Measurements from ENCODE around the gene SNAI3. TPM values are rescaled to one million over a fixed set of nuclear protein-coding genes. Genes with fewer than 3 reads are reported as not detected.

Gene SNAI3
- total RNA-seq, 1 experiment from 2014 or later: 2.2 TPM

GRCh38 chr16:88693420-88694177 is 7.3 kb upstream of the SNAI3 start:
- Histone ChIP-seq H3K4me1 (ENCODE audit: control insufficient read depth in 1 of 2, insufficient read depth in 2 of 2, low read length in 2 of 2) (no peaks in the 10 kb centered on the region; a peak in 1 of 4 replicates), H2AFZ (ENCODE audit: low read depth, low read length, poor library complexity, severe bottlenecking) (no peak overlapping the region), H3K27ac (ENCODE audit: low read depth, low read length) (no peak overlapping the region), H3K79me2 (ENCODE audit: insufficient read depth, low read length) (no peaks in the 10 kb centered on the region), H3K4me3 (replicated peaks in 1 of 2; ENCODE audit: low read depth in 1 of 2, low read length in 2 of 2) (no peak overlapping the region), H3K9ac (ENCODE audit: low read length) (no peak overlapping the region), H3K9me3 (ENCODE audit: control insufficient read depth in 1 of 2, insufficient read depth in 1 of 2, low read depth in 1 of 2, low read length in 2 of 2) (no peaks in the 10 kb centered on the region), H3K27me3 (ENCODE audit: insufficient read depth, low read length) (no peaks in the 10 kb centered on the region), H3K9me2 (ENCODE audit: insufficient read depth) (no peaks in the 10 kb centered on the region), H3K36me3 (ENCODE audit: control insufficient read depth in 1 of 2, insufficient read depth in 2 of 2, low read length in 2 of 2) (no peaks in the 10 kb centered on the region), H4K20me1 (ENCODE audit: insufficient read depth) (no peaks in the 10 kb centered on the region), H3K4me2 (ENCODE audit: low read length) (no peak overlapping the region)
- POLR2A ChIA-PET: no interaction called here
- CTCF ChIA-PET: interaction anchor here (1.0 kb wide), 1 partner anchor 44 kb away, joined by 3 read pairs; no protein-coding TSS in a partner anchor
- intact Hi-C loops (cut with micrococcal nuclease): no loop called here
- ATAC-seq (no peak), DNase-seq (ENCODE audit: low read depth, low spot score) (no peak)
- TF ChIP-seq SP1 (IDR thresholded peaks at IDR 0.05; ENCODE audit: low read depth) (no peak), ZBTB33 (IDR thresholded peaks at IDR 0.05; ENCODE audit: extremely low read depth, insufficient replicate concordance, low read length) (no peak), SRF (IDR thresholded peaks at IDR 0.05; ENCODE audit: low read depth) (no peak), RAD21 (IDR thresholded peaks at IDR 0.05; ENCODE audit: low read depth) (no peak), FOSL1 (IDR thresholded peaks at IDR 0.05; ENCODE audit: low read depth) (no peak), ZNF274 (IDR thresholded peaks at IDR 0.05; ENCODE audit: low read depth, low read length) (no peak), CTCF (IDR thresholded peaks at IDR 0.05 in 2 of 3, conservative IDR thresholded peaks at IDR 0.05 in 1 of 3; ENCODE audit: borderline replicate concordance in 1 of 3, insufficient read depth in 1 of 3, low read depth in 2 of 3, low read length in 2 of 3) (no peak), POLR2A (IDR thresholded peaks at IDR 0.05; ENCODE audit: borderline replicate concordance, extremely low read depth, insufficient read depth, insufficient read length) (no peak)
- BruUV-seq (replicated peaks): no TSS peak
- RAD21 ChIA-PET (ENCODE audit: low non-redundant PET in 1 of 2, low total read pairs in 2 of 2, uncharacterized antibody in 2 of 2, unreplicated experiment in 2 of 2): no interaction called here
